Transverse colon (tissue), 4 donors: ENCODE results near the gene CEP63.

Source experiments
- CTCF ChIP-seq, 5 experiments: fragments of 200-600 bp in 3 of 5; fragments of 450-650 bp in 2 of 5; sonication (generic) in 3 of 5; IDR thresholded peaks; 1 replicate in 2 of 5; 2 replicates in 3 of 5; pipeline ENCODE4 v1.5.1; 2016 to 2017; ENCODE audit warnings: antibody characterized with exemption in 5 of 5, inconsistent platforms in 3 of 5, mild to moderate bottlenecking in 2 of 5, moderate library complexity in 1 of 5
- EP300 ChIP-seq: sonication (generic); formaldehyde crosslinking; IDR thresholded peaks from one replicate; pipeline ENCODE4 v1.6.1; 2017; ENCODE audit warnings: antibody characterized with exemption, low read depth
- POLR2A ChIP-seq: fragments of 450-650 bp; IDR thresholded peaks from one replicate; pipeline ENCODE4 v1.6.1; 2016; ENCODE audit warnings: antibody characterized with exemption, mild to moderate bottlenecking, moderate library complexity
- POLR2AphosphoS5 ChIP-seq, 3 donors: sonication (generic); formaldehyde crosslinking; IDR thresholded peaks; one replicate each; pipeline ENCODE4 v1.6.1; 2016; ENCODE audit warnings: antibody characterized with exemption in 3 of 3

GRCh38 chr3:134610432-134611385 is 124.9 kb downstream of the CEP63 start:
- TF ChIP-seq POLR2A (no peak), POLR2AphosphoS5 (IDR thresholded peaks at IDR 0.05) (no peak), CTCF (IDR thresholded peaks at IDR 0.05) (no peak), EP300 (no peak)
